Transverse colon (tissue), 4 donors: ENCODE data around the gene GDNF.

Experiments used
- POLR2AphosphoS5 ChIP-seq, 3 donors: sonication (generic); formaldehyde crosslinking; IDR thresholded peaks; one replicate each; pipeline ENCODE4 v1.6.1; 2016; ENCODE audit warnings: antibody characterized with exemption in 3 of 3
- TF ChIP-seq, protein P1 (sequence below), 5 experiments: fragments of 200-600 bp in 3 of 5; fragments of 450-650 bp in 2 of 5; sonication (generic) in 3 of 5; IDR thresholded peaks; 1 replicate in 2 of 5; 2 replicates in 3 of 5; pipeline ENCODE4 v1.5.1; 2016 to 2017; ENCODE audit warnings: antibody characterized with exemption in 5 of 5, inconsistent platforms in 3 of 5, mild to moderate bottlenecking in 2 of 5, moderate library complexity in 1 of 5

DNA sequence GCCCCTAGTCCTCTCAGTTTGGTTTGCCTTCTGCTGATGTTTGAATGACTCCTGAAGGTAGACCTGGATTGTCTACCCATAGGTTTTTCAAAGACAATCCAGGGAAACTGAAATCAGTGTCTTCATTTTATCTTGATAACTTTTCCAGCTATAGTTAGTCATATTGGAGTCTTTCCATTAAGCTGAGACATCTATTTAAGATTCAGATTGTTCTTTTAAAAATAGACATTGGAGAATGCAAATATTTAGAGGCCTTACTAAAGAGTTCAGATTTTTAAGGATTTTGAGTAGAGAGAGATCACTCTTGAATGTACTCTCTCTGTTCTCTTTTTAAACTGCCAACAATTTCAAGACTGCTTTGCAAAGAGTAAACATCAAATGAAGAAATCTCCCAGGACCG lies 69.1 kb downstream of the GDNF start:
- TF ChIP-seq, protein P1, sequence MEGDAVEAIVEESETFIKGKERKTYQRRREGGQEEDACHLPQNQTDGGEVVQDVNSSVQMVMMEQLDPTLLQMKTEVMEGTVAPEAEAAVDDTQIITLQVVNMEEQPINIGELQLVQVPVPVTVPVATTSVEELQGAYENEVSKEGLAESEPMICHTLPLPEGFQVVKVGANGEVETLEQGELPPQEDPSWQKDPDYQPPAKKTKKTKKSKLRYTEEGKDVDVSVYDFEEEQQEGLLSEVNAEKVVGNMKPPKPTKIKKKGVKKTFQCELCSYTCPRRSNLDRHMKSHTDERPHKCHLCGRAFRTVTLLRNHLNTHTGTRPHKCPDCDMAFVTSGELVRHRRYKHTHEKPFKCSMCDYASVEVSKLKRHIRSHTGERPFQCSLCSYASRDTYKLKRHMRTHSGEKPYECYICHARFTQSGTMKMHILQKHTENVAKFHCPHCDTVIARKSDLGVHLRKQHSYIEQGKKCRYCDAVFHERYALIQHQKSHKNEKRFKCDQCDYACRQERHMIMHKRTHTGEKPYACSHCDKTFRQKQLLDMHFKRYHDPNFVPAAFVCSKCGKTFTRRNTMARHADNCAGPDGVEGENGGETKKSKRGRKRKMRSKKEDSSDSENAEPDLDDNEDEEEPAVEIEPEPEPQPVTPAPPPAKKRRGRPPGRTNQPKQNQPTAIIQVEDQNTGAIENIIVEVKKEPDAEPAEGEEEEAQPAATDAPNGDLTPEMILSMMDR (IDR thresholded peaks at IDR 0.05), result no peak
- TF ChIP-seq POLR2AphosphoS5 (IDR thresholded peaks at IDR 0.05), result no peak
